Smooth muscle cell (in vitro differentiated cells): ENCODE results near the gene PTPRD. TPM values are rescaled to one million over a fixed set of nuclear protein-coding genes. Genes with fewer than 3 reads are reported as not detected.

ENCODE experiments used
- DNase-seq: peaks from one replicate; lab custom pipeline; 2025; ENCODE audit not compliant: unreplicated experiment; lab: John Stamatoyannopoulos, UW
- H2AFZ ChIP-seq: fragments of 200-600 bp; sonication (generic); 2 replicates; pipeline ENCODE4 v1.6.0; 2016; ENCODE audit warnings: antibody characterized with exemption, low read depth, mild to moderate bottlenecking
- H3F3A ChIP-seq: fragments of 200-600 bp; sonication (generic); 2 replicates; pipeline ENCODE4 v1.6.0; 2017; ENCODE audit warnings: antibody characterized with exemption, low read depth
- H3K27ac ChIP-seq: fragments of 200-600 bp; sonication (generic); 2 replicates; pipeline ENCODE4 v1.5.1; 2016; ENCODE audit warnings: low read depth, mild to moderate bottlenecking
- H3K27me3 ChIP-seq: fragments of 200-600 bp; sonication (generic); 2 replicates; pipeline ENCODE4 v1.6.1; 2016; ENCODE audit warnings: low read depth, mild to moderate bottlenecking
- H3K36me3 ChIP-seq: fragments of 200-600 bp; sonication (generic); 2 replicates; pipeline ENCODE4 v1.5.1; 2016; ENCODE audit warnings: low read depth
- H3K4me1 ChIP-seq: fragments of 200-600 bp; sonication (generic); 2 replicates; pipeline ENCODE4 v1.5.1; 2016; ENCODE audit warnings: low read depth
- H3K4me2 ChIP-seq: fragments of 200-600 bp; sonication (generic); 2 replicates; pipeline ENCODE4 v1.6.0; 2016; ENCODE audit warnings: mild to moderate bottlenecking
- H3K4me3 ChIP-seq: fragments of 200-600 bp; sonication (generic); 2 replicates; pipeline ENCODE4 v1.5.1; 2016; ENCODE audit warnings: mild to moderate bottlenecking
- H3K79me2 ChIP-seq: fragments of 200-600 bp; sonication (generic); 2 replicates; pipeline ENCODE4 v1.6.0; 2016; ENCODE audit warnings: low read depth, mild to moderate bottlenecking
- H3K9ac ChIP-seq: fragments of 200-600 bp; sonication (generic); 2 replicates; pipeline ENCODE4 v1.6.0; 2016; ENCODE audit warnings: low read depth
- H3K9me3 ChIP-seq: fragments of 200-600 bp; sonication (generic); replicated peaks from 2 replicates; pipeline ENCODE4 v1.5.1; 2016; ENCODE audit warnings: low read depth
- H4K20me1 ChIP-seq: fragments of 200-600 bp; sonication (generic); 2 replicates; pipeline ENCODE4 v1.6.0; 2016; ENCODE audit warnings: low read depth
- CTCF ChIP-seq: fragments of 200-600 bp; sonication (generic); IDR thresholded peaks from 2 replicates; pipeline ENCODE4 v1.5.1; 2017; ENCODE audit warnings: borderline replicate concordance, mild to moderate bottlenecking, antibody characterized with exemption; ENCODE audit not compliant: insufficient read depth, poor library complexity, severe bottlenecking
- WGBS: methylation state at CpG from one replicate; pipeline ENCODE4 v1.1.7; 2016; ENCODE audit warnings: low lambda C conversion rate; 5-methylcytosine and 5-hydroxymethylcytosine counted together
- polyA plus RNA-seq: library from polyadenylated mRNA; unstranded; fragments of >200 nt; fragmentation: Nextera tagmentation; extraction: Ambion mirVana; gene quantifications from 2 replicates; pipeline ENCODE4 v1.2.1, GENCODE V29; 2016
- total RNA-seq: library from RNA; depleted of rRNA; stranded (reverse); fragments of >200 nt; gene quantifications from 2 replicates; pipeline ENCODE4 v1.2.3, GENCODE V29; 2014

Gene PTPRD
- total and polyA plus RNA-seq, 2 experiments from 2014 or later = 6.5 to 61.0 TPM

- H3K4me3 ChIP-seq = no peak overlapping the region
- no peaks in the 10 kb centered on the region for H3K27me3 ChIP-seq
- no peak for TF ChIP-seq CTCF
- no peaks in the 10 kb centered on the region for H3K4me1 ChIP-seq
- H3K4me2 ChIP-seq = no peak overlapping the region
- H3F3A ChIP-seq = no peaks in the 10 kb centered on the region
- no peak for DNase-seq
- 92% methylated on average over 1 of the region's 1 CpG for WGBS
- H3K79me2 ChIP-seq = no peaks in the 10 kb centered on the region
- H3K27ac ChIP-seq = no peak overlapping the region
- H3K9me3 ChIP-seq = no peaks in the 10 kb centered on the region
- H4K20me1 ChIP-seq = no peaks in the 10 kb centered on the region
- no peaks in the 10 kb centered on the region for H3K36me3 ChIP-seq
- no peak overlapping the region for H2AFZ ChIP-seq
- H3K9ac ChIP-seq = no peak overlapping the region
These were observed 2218.5 kb downstream of the PTPRD start for GRCh38 chr9:8394341-8394740.

GRCh38 chr9:8392866-8393265, 2219.9 kb downstream of the PTPRD start:
- H3K36me3 ChIP-seq = no peaks in the 10 kb centered on the region
- no peaks in the 10 kb centered on the region for H3K4me1 ChIP-seq
- DNase-seq = no peak
- H3K9ac ChIP-seq = no peak overlapping the region
- H3K4me2 ChIP-seq = no peak overlapping the region
- H3K27ac ChIP-seq = no peak overlapping the region
- no peaks in the 10 kb centered on the region for H3F3A ChIP-seq
- no peaks in the 10 kb centered on the region for H3K27me3 ChIP-seq
- no peak overlapping the region for H2AFZ ChIP-seq
- H4K20me1 ChIP-seq = no peaks in the 10 kb centered on the region
- H3K4me3 ChIP-seq = no peak overlapping the region
- no peaks in the 10 kb centered on the region for H3K9me3 ChIP-seq
- no peak for TF ChIP-seq CTCF
- no peaks in the 10 kb centered on the region for H3K79me2 ChIP-seq

- no peaks in the 10 kb centered on the region for H3K79me2 ChIP-seq
- H3K4me2 ChIP-seq = no peak overlapping the region
- no peak for DNase-seq
- H3K4me3 ChIP-seq = no peak overlapping the region
- H3K9ac ChIP-seq = no peak overlapping the region
- no peaks in the 10 kb centered on the region for H3K36me3 ChIP-seq
- no peak overlapping the region for H3K27ac ChIP-seq
- H3K4me1 ChIP-seq = no peaks in the 10 kb centered on the region
- no peaks in the 10 kb centered on the region for H3K27me3 ChIP-seq
- no peaks in the 10 kb centered on the region for H3K9me3 ChIP-seq
- no peak overlapping the region for H2AFZ ChIP-seq
- no peak for TF ChIP-seq CTCF
- no peaks in the 10 kb centered on the region for H4K20me1 ChIP-seq
- H3F3A ChIP-seq = no peaks in the 10 kb centered on the region
These were observed 2221.2 kb downstream of the PTPRD start for GRCh38 chr9:8391566-8391965.

- WGBS = 78% methylated on average over 4 of the region's 4 CpGs
- no peaks in the 10 kb centered on the region for H3K79me2 ChIP-seq
These were observed 2221.7 kb downstream of the PTPRD start for GRCh38 chr9:8391132-8391531.

More at GRCh38 chr9:8391132-8391531, 2221.7 kb downstream of the PTPRD start:
- Histone ChIP-seq H4K20me1 (no peaks in the 10 kb centered on the region), H3K27ac (no peak overlapping the region), H3F3A (no peaks in the 10 kb centered on the region), H3K9me3 (no peaks in the 10 kb centered on the region), H3K4me2 (no peak overlapping the region), H3K4me1 (no peaks in the 10 kb centered on the region), H3K36me3 (no peaks in the 10 kb centered on the region), H3K27me3 (no peaks in the 10 kb centered on the region), H3K9ac (no peak overlapping the region), H2AFZ (no peak overlapping the region), H3K4me3 (no peak overlapping the region)
- no peak for DNase-seq
- no peak for TF ChIP-seq CTCF
